Neutrophil (primary cell): Measurements from ENCODE around the gene KCNQ5.

Source experiments
- H3K27ac ChIP-seq: fragments of 200-600 bp; sonication (generic); 2 replicates; pipeline ENCODE4 v1.5.1; 2016; ENCODE audit warnings: mild to moderate bottlenecking, moderate library complexity
- H3K27me3 ChIP-seq: fragments of 200-600 bp; sonication (generic); 2 replicates; pipeline ENCODE4 v1.6.0; 2016; ENCODE audit warnings: mild to moderate bottlenecking
- H3K36me3 ChIP-seq: fragments of 200-600 bp; sonication (generic); 2 replicates; pipeline ENCODE4 v1.5.1; 2017
- H3K4me1 ChIP-seq, 2 experiments: fragments of 200-600 bp in 1 of 2; sonication (generic) in 1 of 2; 1 replicate in 1 of 2; 2 replicates in 1 of 2; pipeline versions ENCODE4 v1.5.1 to v1.6.1; 2013 to 2016; ENCODE audit warnings: low read depth in 1 of 2, low read length in 1 of 2, mild to moderate bottlenecking in 1 of 2, moderate library complexity in 1 of 2; ENCODE audit not compliant: control insufficient read depth in 1 of 2, insufficient read depth in 1 of 2
- H3K4me3 ChIP-seq, 2 experiments: fragments of 200-600 bp in 1 of 2; sonication (generic) in 1 of 2; 1 replicate in 1 of 2; 2 replicates in 1 of 2; pipeline ENCODE4 v1.5.1; 2013 to 2016; ENCODE audit warnings: low read depth in 1 of 2, low read length in 1 of 2, mild to moderate bottlenecking in 1 of 2, moderate library complexity in 1 of 2
- H3K9me3 ChIP-seq: fragments of 200-600 bp; sonication (generic); 2 replicates; pipeline ENCODE4 v1.5.1; 2016
- CTCF ChIP-seq: fragments of 200-600 bp; sonication (generic); IDR thresholded peaks from 2 replicates; pipeline ENCODE4 v1.5.1; 2016; ENCODE audit warnings: antibody characterized with exemption

KCNQ5 gene

GRCh38 chr6:73116330-73116729 lies 494.5 kb downstream of the KCNQ5 start:
- H3K36me3 ChIP-seq, result no peaks in the 10 kb centered on the region
- no peak for TF ChIP-seq CTCF

GRCh38 chr6:73121421-73121993 lies 499.6 kb downstream of the KCNQ5 start:
- Histone ChIP-seq H3K27me3 (no peaks in the 10 kb centered on the region), H3K4me1 (no peaks in the 10 kb centered on the region), H3K36me3 (no peaks in the 10 kb centered on the region), H3K9me3 (no peaks in the 10 kb centered on the region), H3K27ac (no peak overlapping the region), H3K4me3 (no peak overlapping the region)
- no peak for TF ChIP-seq CTCF

More at GRCh38 chr6:73116330-73116729, 494.5 kb downstream of the KCNQ5 start:
- Histone ChIP-seq H3K9me3 (no peaks in the 10 kb centered on the region), H3K27me3 (no peaks in the 10 kb centered on the region), H3K4me3 (no peak overlapping the region), H3K4me1 (no peaks in the 10 kb centered on the region), H3K27ac (no peak overlapping the region)

- H3K9me3 ChIP-seq, result no peaks in the 10 kb centered on the region
- no peak for TF ChIP-seq CTCF
- H3K4me3 ChIP-seq, result no peak overlapping the region
- no peaks in the 10 kb centered on the region for H3K4me1 ChIP-seq
- no peaks in the 10 kb centered on the region for H3K36me3 ChIP-seq
- no peaks in the 10 kb centered on the region for H3K27me3 ChIP-seq
- no peak overlapping the region for H3K27ac ChIP-seq
These were observed 501.9 kb downstream of the KCNQ5 start for GRCh38 chr6:73123632-73124329.

- no peaks in the 10 kb centered on the region for H3K9me3 ChIP-seq
- no peaks in the 10 kb centered on the region for H3K27me3 ChIP-seq
- TF ChIP-seq CTCF, result peak; percentile 73
- H3K4me1 ChIP-seq, result peaks cover 0 to 4% of the 10 kb centered on the region in 2 experiments
- peak overlapping the region in 1 of 2 experiments; percentile 11 for H3K4me3 ChIP-seq
- H3K36me3 ChIP-seq, result no peaks in the 10 kb centered on the region
- H3K27ac ChIP-seq, result no peak overlapping the region
These were observed 508.0 kb downstream of the KCNQ5 start for GRCh38 chr6:73129653-73130443.

- Histone ChIP-seq H3K9me3 (no peaks in the 10 kb centered on the region), H3K36me3 (no peaks in the 10 kb centered on the region), H3K4me1 (peaks cover 0 to 4% of the 10 kb centered on the region in 2 experiments), H3K27me3 (no peaks in the 10 kb centered on the region), H3K27ac (no peak overlapping the region), H3K4me3 (no peak overlapping the region)
- no peak for TF ChIP-seq CTCF
These were observed 509.8 kb downstream of the KCNQ5 start for GRCh38 chr6:73131706-73132105.
